ENCODE results near the gene EYA3. TPM values are rescaled to one million over a fixed set of nuclear protein-coding genes. Genes with fewer than 3 reads are reported as not detected.

The EYA3 gene
- total and polyA plus RNA-seq, 2 donors (not counting 3 experiments of a cell fraction or from before 2014, with no cell fraction given) = 12.7 to 33.0 TPM

DNA sequence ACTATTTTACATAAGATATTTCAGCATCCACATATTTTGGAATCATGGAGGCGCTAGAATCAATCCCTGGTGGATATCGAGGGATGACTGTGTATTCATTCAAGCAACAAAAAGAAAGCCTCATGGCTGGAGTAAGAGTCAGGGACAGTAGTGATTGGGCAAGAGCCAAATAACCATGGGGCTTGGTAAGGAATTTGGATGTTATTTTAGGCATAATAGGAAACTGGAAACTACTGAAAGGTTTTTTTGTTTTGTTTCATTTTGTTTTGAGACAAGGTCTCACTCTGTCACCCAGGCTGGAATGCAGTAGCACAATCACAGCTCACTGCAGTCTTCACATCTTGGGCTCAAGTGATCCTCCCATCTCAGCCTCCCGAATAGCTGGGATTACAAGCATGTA is 33.8 kb upstream of the EYA3 start:
- no TSS peak for BruUV-seq (replicated peaks)
- dilution Hi-C loops (cut with MboI; ENCODE audit: extremely low pct_ligation_motif_present, low sequenced_read_pairs) = no loop called here
- CTCF ChIA-PET = no interaction called here

More for the DNA sequence above, 33.8 kb upstream of the EYA3 start:
- TF ChIP-seq JUN (IDR thresholded peaks at IDR 0.05; ENCODE audit: borderline replicate concordance, insufficient read depth, insufficient read length, low read depth) (no peak), EZH2 (IDR thresholded peaks at IDR 0.05; ENCODE audit: borderline replicate concordance, low read depth, low read length, severe bottlenecking) (no peak), GATA2 (IDR thresholded peaks at IDR 0.05; ENCODE audit: insufficient read depth, insufficient read length, low read depth, low read length) (no peak), POLR2A (IDR thresholded peaks at IDR 0.05; ENCODE audit: low read depth, low read length) (no peak), MYC (IDR thresholded peaks at IDR 0.05; ENCODE audit: low read depth, low read length) (no peak), FOS (IDR thresholded peaks at IDR 0.05; ENCODE audit: borderline replicate concordance, insufficient read depth, low read length) (no peak), POLR2AphosphoS5 (IDR thresholded peaks at IDR 0.05; ENCODE audit: insufficient read depth, low read depth, low read length) (no peak)
- TF ChIP-seq, protein P1, sequence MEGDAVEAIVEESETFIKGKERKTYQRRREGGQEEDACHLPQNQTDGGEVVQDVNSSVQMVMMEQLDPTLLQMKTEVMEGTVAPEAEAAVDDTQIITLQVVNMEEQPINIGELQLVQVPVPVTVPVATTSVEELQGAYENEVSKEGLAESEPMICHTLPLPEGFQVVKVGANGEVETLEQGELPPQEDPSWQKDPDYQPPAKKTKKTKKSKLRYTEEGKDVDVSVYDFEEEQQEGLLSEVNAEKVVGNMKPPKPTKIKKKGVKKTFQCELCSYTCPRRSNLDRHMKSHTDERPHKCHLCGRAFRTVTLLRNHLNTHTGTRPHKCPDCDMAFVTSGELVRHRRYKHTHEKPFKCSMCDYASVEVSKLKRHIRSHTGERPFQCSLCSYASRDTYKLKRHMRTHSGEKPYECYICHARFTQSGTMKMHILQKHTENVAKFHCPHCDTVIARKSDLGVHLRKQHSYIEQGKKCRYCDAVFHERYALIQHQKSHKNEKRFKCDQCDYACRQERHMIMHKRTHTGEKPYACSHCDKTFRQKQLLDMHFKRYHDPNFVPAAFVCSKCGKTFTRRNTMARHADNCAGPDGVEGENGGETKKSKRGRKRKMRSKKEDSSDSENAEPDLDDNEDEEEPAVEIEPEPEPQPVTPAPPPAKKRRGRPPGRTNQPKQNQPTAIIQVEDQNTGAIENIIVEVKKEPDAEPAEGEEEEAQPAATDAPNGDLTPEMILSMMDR (IDR thresholded peaks at IDR 0.05; ENCODE audit: extremely low read depth in 1 of 2, insufficient read depth in 1 of 2, low read depth in 1 of 2, low read length in 2 of 2) = no peak
- TF ChIP-seq, protein P2, sequence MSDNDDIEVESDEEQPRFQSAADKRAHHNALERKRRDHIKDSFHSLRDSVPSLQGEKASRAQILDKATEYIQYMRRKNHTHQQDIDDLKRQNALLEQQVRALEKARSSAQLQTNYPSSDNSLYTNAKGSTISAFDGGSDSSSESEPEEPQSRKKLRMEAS (IDR thresholded peaks at IDR 0.05; ENCODE audit: insufficient read depth, insufficient read length) = no peak
- Histone ChIP-seq H3K36me3 (ENCODE audit: control insufficient read depth in 2 of 2, extremely low read depth in 1 of 2, insufficient read depth in 2 of 2, low read length in 2 of 2) (no peaks in the 10 kb centered on the region), H3K4me3 (replicated peaks in 1 of 3; ENCODE audit: insufficient read depth in 1 of 3, low read depth in 1 of 3, low read length in 3 of 3) (no peak overlapping the region), H2AFZ (ENCODE audit: low read depth, low read length) (no peak overlapping the region), H3K27ac (ENCODE audit: insufficient read depth, low read depth, low read length) (no peak overlapping the region), H3K9me3 (replicated peaks; ENCODE audit: control insufficient read depth, insufficient read depth, low read length) (no peaks in the 10 kb centered on the region), H3K4me1 (ENCODE audit: control insufficient read depth, extremely low read depth, insufficient read depth, low read length) (no peaks in the 10 kb centered on the region), H3K79me2 (ENCODE audit: control insufficient read depth, insufficient read depth, low read length) (no peaks in the 10 kb centered on the region), H3K27me3 (ENCODE audit: control insufficient read depth in 2 of 2, insufficient read depth in 2 of 2, low read length in 2 of 2) (peaks cover 4 to 10% of the 10 kb centered on the region in 2 experiments), H3K9me1 (replicated peaks; ENCODE audit: control insufficient read depth, extremely low read depth, insufficient read depth, low read length) (no peaks in the 10 kb centered on the region), H3K9ac (replicated peaks; ENCODE audit: extremely low read depth, insufficient read depth, low read length) (no peak overlapping the region), H3K4me2 (ENCODE audit: insufficient read depth, low read length) (no peak overlapping the region), H4K20me1 (replicated peaks; ENCODE audit: control insufficient read depth, extremely low read depth, insufficient read depth, low read length) (no peaks in the 10 kb centered on the region)
- FAIRE-seq (no peak), DNase-seq (ENCODE audit: low read depth, low spot score) (no peak)
- intact Hi-C loops (cut with micrococcal nuclease) = no loop called here
- POLR2A ChIA-PET = no interaction called here

All from endothelial cell of umbilical vein (primary cell).